Omental fat pad (tissue), 4 donors: ENCODE results near the gene FSCN2. TPM values are rescaled to one million over a fixed set of nuclear protein-coding genes. Genes with fewer than 3 reads are reported as not detected.
"Not testable (repeated sequence)": the region's sequence is repeated elsewhere in the genome, so short reads cannot be mapped to it uniquely, and the experiment has no call there.

ENCODE experiments used
- ATAC-seq: fragments of 150-250 bp; one replicate; pipeline ENCODE4 v1.9.1; 2016; ENCODE audit warnings: mild to moderate bottlenecking, moderate library complexity; ENCODE audit not compliant: low FRiP score
- DNase-seq: peaks from one replicate; pipeline ENCODE4 v3.0.0-alpha.2; 2019; ENCODE audit warnings: low spot score
- small RNA-seq: library from RNA; depleted of rRNA; stranded (forward); fragments of <200 nt; gene quantifications from one replicate; pipeline ENCODE3, GENCODE V24; 2016
- total RNA-seq, 4 donors: library from RNA; depleted of rRNA; stranded (reverse); fragments of >200 nt; gene quantifications; one replicate each; pipeline ENCODE4 v1.1.0, GENCODE V29; 2016
- TF ChIP-seq, protein P1 (sequence below), 3 donors: fragments of 450-650 bp; IDR thresholded peaks; one replicate each; pipeline ENCODE4 v1.5.1; 2016 to 2017; ENCODE audit warnings: antibody characterized with exemption in 3 of 3, mild to moderate bottlenecking in 3 of 3, moderate library complexity in 2 of 3

FSCN2 gene
- total RNA-seq, 4 donors from 2014 or later: 0.31 to 0.95 (median 0.36) TPM; not detected in 1

DNA sequence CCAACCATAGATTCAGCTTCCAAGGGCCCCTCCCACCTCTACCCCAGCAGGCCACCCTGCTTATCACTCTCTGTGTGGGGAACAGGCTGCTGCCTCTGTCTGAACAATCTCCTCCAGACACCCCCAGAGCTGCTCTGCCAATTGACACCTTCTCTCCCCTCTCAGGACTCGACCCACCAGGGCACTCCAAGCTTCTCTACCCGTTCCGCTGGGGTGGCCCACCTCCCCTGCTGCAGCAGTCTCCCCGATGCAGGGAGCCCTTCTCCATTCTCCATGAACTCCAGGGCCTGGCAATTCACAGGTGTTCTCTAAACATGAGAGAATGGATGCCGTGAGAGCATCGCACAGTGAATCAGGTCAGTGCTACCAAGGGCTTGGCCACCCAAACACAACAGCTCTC is 52.3 kb downstream of the FSCN2 start:
- DNase-seq (no peak), ATAC-seq (no peak)
- TF ChIP-seq, protein P1, sequence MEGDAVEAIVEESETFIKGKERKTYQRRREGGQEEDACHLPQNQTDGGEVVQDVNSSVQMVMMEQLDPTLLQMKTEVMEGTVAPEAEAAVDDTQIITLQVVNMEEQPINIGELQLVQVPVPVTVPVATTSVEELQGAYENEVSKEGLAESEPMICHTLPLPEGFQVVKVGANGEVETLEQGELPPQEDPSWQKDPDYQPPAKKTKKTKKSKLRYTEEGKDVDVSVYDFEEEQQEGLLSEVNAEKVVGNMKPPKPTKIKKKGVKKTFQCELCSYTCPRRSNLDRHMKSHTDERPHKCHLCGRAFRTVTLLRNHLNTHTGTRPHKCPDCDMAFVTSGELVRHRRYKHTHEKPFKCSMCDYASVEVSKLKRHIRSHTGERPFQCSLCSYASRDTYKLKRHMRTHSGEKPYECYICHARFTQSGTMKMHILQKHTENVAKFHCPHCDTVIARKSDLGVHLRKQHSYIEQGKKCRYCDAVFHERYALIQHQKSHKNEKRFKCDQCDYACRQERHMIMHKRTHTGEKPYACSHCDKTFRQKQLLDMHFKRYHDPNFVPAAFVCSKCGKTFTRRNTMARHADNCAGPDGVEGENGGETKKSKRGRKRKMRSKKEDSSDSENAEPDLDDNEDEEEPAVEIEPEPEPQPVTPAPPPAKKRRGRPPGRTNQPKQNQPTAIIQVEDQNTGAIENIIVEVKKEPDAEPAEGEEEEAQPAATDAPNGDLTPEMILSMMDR (IDR thresholded peaks at IDR 0.05): no peak

DNA sequence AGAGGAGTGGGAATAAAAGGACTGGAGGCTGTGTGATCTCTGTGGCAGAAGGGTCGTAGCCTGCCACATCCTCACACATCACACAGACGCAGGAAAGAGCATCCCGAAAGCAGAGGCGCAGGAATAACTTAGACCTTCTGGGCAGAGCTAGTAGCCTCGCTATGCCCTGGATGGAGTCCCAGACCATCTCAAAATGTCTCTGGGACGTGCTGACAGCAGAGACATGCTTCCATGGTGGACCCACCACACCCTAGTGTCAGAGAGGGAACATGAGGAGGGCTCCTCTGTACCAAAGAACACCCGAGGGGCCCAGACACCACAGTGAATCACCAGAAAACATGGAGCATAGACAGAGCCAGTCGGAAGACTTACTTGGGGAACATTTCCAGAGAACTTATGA is 53.6 kb downstream of the FSCN2 start:
- ATAC-seq (no peak), DNase-seq (no peak)
- TF ChIP-seq, protein P1 (IDR thresholded peaks at IDR 0.05): no peak

DNA sequence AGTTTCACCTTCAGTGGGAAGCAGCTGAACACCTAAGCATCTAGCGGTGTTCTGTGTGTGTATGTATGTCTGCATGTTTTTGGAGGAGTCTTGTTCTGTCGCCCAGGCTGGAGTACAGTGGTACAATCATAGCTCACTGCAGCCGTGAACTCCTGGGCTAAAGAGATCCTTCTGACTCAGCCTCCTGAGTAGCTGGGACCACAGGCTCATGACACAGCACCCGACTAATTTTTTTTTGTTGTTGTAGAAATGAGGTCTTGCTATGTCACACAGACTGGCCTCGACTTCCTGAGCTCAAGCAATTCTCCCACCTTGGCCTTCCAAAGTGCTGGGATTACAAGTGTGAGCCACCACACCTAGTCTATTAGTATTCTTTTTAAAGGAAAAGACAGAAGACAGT is 54.2 kb downstream of the FSCN2 start:
- no peak for DNase-seq
- TF ChIP-seq, protein P1 (IDR thresholded peaks at IDR 0.05): no peak
- ATAC-seq: no peak

DNA sequence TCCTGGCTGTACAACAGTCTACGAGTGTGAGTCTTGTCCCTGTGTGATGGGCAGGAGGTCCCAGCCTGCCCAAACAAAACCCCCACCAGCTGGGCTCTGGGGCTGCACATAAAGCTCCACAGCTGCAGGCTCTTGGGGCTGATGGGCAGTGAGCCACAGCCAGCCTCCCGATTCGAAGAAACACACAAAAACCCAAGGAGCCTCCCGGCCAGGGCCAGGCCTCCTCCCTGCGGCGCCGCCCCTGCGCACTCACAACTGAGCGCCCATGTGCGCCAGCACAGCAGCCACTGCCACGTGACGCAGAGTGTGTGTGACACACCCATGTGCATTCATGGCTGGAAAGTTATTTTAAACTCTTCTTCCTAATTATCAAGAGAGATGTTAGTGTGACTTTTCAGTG is 54.6 kb downstream of the FSCN2 start:
- TF ChIP-seq, protein P1 (IDR thresholded peaks at IDR 0.05): no peak
- no peak for DNase-seq
- ATAC-seq: no peak

DNA sequence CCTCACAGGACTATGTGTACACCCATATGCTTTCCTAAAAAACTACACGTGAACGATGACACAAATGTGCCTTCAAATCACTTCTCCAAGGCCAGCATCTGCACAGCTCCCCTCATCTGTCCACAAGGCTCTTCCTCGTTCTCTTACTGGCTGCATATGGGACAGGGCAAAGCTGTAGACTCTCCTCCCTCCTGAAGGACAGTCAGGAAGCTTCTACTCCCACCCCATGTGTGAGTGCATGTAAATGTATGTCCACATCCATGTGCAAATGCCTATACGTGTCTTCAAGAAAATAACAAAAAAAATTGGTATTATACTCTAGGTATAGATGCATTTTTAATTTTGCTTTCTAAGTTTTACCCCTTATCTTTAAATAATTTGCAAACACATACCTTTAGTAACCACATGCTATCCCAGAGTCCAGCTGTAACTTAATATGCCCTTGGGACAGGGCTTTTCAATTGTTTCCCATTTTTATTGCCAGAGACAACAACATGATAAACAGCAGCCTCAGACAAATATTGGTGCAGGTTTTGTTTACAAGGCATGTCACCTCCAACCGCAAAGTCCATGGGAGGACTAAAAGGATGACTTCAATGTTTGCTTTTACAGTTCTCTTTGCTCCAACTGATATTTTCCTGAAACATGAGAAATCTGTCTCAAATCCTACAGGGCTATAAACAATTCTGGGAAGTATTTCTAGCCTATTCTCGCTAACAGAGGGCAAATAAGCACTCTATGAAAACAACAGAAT is 55.6 kb downstream of the FSCN2 start:
- DNase-seq (no peak), ATAC-seq (no peak)
- TF ChIP-seq, protein P1 (IDR thresholded peaks at IDR 0.05): no peak

DNA sequence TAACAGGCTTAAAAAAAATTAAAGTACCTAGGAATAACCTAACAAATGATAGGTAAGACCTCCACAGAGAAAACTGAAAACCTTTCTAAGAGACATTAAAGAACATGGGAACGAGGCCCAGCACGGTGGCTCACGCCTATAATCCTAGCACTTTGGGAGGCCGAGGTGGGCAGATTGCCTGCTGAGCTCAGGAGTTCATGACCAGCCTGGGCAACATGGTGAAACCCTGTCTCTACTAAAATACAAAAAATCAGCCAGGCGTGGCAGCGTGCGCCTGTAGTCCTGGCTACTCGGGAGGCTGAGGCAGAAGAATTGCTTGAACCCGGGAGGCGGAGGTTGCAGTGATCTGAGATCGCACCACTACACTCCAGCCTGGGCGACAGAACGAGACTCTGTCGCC is 56.6 kb downstream of the FSCN2 start:
- ATAC-seq, DNase-seq: not testable (repeated sequence)

DNA sequence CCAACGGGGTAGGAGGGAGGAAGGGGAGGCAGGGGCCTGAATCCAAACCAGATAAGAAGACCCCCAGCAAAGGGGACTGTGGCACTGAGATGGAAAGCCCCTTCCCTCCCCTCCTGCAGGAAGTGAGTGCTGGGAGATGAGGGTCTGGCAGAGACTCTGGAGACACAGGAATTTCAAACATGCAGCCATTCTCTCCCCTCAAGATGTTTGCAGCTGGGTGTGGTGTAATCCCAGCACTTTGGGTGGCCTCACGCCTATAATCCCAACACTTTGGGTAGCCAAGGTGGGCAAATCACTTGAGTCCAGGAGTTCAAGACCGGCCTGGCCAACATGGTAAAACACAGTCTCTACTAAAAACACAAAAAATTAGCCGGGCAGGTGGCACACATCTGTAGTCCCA is 57.9 kb downstream of the FSCN2 start:
- no peak for DNase-seq
- ATAC-seq: no peak
- TF ChIP-seq, protein P1 (IDR thresholded peaks at IDR 0.05): no peak

Small RNA genes lying within 50 kb of the gene (small RNA-seq; reads per million reads assigned to genes)
- gene RF00019: not detected

Other genes with a start within 250 kb of the FSCN2 start
- 100 to 1,000 TPM in 1 of 4 donors, 10 to 100 TPM in 3; 61.2 to 126 (median 75.6) TPM for gene SLC38A10, start 233.1 kb upstream of the FSCN2 start, total RNA-seq
- 10 to 100 TPM in 1 of 4 donors, 1 to 10 TPM in 3; 4.8 to 20.8 (median 7.1) TPM for gene BAHCC1, start 132.9 kb upstream of the FSCN2 start, total RNA-seq
- gene ACTG1, start 15.6 kb upstream of the FSCN2 start, total RNA-seq: 1,000 to 10,000 TPM; 1,930 to 4,437 (median 3,125) TPM
- 10 to 100 TPM; 13.9 to 28.0 (median 22.8) TPM for gene FAAP100, start 24.0 kb downstream of the FSCN2 start, total RNA-seq
- gene NPLOC4, start 108.7 kb downstream of the FSCN2 start, total RNA-seq: 10 to 100 TPM; 58.9 to 87.7 (median 70.8) TPM
- gene TSPAN10, start 108.8 kb downstream of the FSCN2 start, total RNA-seq: 1 to 10 TPM in 1 of 4 donors, under 1 TPM in 2, not detected in 1; 0.47 to 1.0 (median 0.48) TPM
- gene PDE6G, start 128.2 kb downstream of the FSCN2 start, total RNA-seq: 1 to 10 TPM in 1 of 4 donors, not detected in 3; 2.9 TPM
- gene OXLD1, start 138.2 kb downstream of the FSCN2 start, total RNA-seq: 10 to 100 TPM; 18.4 to 26.5 (median 21.6) TPM
- 10 to 100 TPM in 1 of 4 donors, 1 to 10 TPM in 3; 6.8 to 15.6 (median 9.4) TPM for gene CCDC137, start 138.4 kb downstream of the FSCN2 start, total RNA-seq
- 10 to 100 TPM; 18.8 to 28.8 (median 26.9) TPM for gene ARL16, start 155.4 kb downstream of the FSCN2 start, total RNA-seq
- gene HGS, start 155.6 kb downstream of the FSCN2 start, total RNA-seq: 100 to 1,000 TPM in 1 of 4 donors, 10 to 100 TPM in 3; 54.0 to 117 (median 66.9) TPM
- 10 to 100 TPM; 31.4 to 55.8 (median 49.2) TPM for gene MRPL12, start 175.0 kb downstream of the FSCN2 start, total RNA-seq
- 10 to 100 TPM; 11.4 to 22.4 (median 14.0) TPM for gene SLC25A10, start 183.9 kb downstream of the FSCN2 start, total RNA-seq